ENCODE results near the gene WWOX. TPM values are rescaled to one million over a fixed set of nuclear protein-coding genes. Genes with fewer than 3 reads are reported as not detected.

WWOX gene
- total RNA-seq, 1 donor: 24.2 TPM

DNA sequence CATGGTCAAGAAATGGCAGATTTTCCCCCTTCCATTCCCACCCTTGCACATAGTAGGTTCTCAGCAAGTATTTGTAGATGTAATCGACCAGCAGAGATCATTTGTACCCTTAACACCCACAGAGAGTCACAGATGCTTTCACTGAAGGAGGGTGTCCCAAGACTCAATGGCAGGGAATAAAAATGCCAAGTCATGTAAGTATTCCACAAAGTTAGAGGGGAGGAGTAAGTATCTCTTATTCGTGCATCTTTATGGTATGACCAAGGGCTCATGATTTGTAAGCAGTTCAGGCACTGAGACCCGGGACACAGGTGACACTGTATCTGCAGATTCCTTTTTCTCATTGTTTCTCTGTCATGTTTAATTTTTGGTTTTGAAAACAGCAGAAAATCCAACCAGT lies 1011.5 kb downstream of the WWOX start:
- H3K4me3 ChIP-seq (ENCODE audit: low read depth, low read length): no peak overlapping the region
- TF ChIP-seq, protein P1, sequence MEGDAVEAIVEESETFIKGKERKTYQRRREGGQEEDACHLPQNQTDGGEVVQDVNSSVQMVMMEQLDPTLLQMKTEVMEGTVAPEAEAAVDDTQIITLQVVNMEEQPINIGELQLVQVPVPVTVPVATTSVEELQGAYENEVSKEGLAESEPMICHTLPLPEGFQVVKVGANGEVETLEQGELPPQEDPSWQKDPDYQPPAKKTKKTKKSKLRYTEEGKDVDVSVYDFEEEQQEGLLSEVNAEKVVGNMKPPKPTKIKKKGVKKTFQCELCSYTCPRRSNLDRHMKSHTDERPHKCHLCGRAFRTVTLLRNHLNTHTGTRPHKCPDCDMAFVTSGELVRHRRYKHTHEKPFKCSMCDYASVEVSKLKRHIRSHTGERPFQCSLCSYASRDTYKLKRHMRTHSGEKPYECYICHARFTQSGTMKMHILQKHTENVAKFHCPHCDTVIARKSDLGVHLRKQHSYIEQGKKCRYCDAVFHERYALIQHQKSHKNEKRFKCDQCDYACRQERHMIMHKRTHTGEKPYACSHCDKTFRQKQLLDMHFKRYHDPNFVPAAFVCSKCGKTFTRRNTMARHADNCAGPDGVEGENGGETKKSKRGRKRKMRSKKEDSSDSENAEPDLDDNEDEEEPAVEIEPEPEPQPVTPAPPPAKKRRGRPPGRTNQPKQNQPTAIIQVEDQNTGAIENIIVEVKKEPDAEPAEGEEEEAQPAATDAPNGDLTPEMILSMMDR (IDR thresholded peaks at IDR 0.05; ENCODE audit: insufficient read depth, low read length): no peak

DNA sequence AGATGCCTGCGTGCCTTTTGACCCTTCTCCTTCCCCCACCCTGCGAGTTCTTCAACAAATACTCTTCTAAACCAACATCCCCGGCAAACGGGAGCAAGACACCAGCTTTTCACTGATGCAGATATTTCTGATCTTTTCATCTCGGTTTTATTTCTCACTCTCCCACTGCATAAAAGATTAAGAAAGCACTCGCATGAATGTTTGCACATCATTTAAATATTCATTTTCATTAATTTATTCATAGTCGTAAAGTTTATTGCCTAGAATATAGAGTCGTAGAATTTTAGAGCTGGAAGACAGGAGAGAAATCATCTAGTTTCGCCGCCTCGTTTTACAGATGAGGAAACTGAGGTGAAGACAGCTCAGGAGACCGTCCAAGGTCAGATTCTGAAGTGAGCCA lies 1013.0 kb downstream of the WWOX start:
- TF ChIP-seq, protein P1 (IDR thresholded peaks at IDR 0.05; ENCODE audit: insufficient read depth, low read length): no peak
- DNase-seq (ENCODE audit: low read depth): no peak
- no peak overlapping the region for H3K4me3 ChIP-seq (ENCODE audit: low read depth, low read length)

More for the DNA sequence above, 1011.5 kb downstream of the WWOX start:
- no peak for DNase-seq (ENCODE audit: low read depth)

DNA sequence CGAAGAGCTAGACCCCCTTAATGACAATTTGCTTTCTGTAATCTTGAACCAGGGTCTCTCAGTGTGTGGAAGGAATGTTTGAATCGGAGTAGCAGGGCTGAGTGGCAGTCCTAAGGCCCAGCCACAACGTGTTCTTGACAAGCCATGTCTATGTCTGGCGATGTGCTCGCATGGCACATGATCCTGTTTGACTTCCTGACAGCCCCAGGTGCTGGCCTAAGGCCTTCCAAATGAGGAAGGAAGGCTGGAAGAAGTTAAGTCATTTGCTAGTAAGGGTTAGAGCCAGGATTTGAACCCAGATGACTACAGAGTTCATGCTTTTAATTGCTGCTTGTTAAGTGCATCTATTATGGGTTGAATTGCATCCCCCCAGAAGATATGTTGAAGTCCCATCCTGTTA lies 1014.4 kb downstream of the WWOX start:
- TF ChIP-seq, protein P1 (IDR thresholded peaks at IDR 0.05; ENCODE audit: insufficient read depth, low read length): no peak
- H3K4me3 ChIP-seq (ENCODE audit: low read depth, low read length): no peak overlapping the region
- DNase-seq (ENCODE audit: low read depth): no peak

DNA sequence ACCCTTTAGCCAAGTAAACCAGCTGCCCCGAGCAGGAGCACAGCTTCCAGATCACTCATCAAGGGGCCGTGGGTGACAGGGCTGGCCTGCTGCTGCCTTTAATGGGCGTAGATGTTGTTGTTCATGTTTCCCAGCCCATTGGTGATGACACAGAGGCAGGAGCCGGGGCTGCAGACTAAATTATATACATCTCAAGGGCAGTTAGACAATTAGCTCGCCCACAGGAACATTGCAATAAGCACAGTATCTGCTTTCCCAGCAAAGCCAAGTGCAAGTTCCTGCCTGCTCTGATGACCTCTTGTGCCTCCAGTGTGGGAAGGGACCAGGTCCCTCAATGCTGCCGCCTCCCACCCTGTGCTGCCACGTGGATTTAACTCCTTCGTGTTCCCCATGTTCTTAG lies 1015.3 kb downstream of the WWOX start:
- no peak for DNase-seq (ENCODE audit: low read depth)
- H3K4me3 ChIP-seq (ENCODE audit: low read depth, low read length): no peak overlapping the region
- TF ChIP-seq, protein P1 (IDR thresholded peaks at IDR 0.05; ENCODE audit: insufficient read depth, low read length): no peak

DNA sequence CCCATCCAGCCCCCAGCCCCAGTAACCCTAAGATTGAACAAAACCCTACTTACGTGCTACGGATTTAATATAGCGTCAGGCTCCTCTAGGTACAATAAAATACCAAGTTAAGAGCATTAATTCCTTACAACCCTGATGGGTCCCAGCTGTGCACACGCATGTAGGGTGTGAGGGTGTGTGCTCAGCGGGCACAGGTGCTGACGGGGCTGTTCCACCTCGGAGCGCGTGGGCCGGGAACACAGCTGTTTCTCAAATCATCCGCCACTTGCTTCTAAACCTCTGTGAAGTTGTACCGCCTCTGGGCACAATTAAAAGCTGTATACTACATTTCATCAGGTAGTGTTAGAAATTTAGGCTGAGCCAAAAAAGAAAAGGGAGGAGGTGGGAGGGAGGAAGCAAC lies 1022.5 kb downstream of the WWOX start:
- H3K4me3 ChIP-seq (ENCODE audit: low read depth, low read length): no peak overlapping the region
- no peak for DNase-seq (ENCODE audit: low read depth)
- TF ChIP-seq, protein P1 (IDR thresholded peaks at IDR 0.05; ENCODE audit: insufficient read depth, low read length): no peak

DNA sequence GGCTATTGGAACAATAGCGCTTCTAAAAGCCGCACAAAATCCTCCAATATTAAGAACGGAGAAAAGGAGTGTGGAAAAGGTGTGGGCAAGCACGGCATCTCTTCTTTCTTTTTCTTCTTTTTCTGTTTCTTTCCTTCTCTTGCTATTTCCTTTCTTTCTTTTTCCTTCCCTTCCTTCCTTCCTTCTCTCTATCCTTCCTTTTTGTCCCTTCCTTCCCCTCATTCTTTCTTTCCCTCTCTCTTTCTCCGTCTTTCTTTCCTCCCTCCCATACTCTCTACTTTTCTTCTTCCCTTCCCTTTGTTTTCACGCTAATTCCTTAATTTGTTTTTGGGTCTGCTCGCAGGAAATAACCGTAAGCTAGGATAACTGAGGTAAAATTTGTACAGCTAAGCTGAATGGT lies 1022.9 kb downstream of the WWOX start:
- TF ChIP-seq, protein P1 (IDR thresholded peaks at IDR 0.05; ENCODE audit: insufficient read depth, low read length): no peak

DNA sequence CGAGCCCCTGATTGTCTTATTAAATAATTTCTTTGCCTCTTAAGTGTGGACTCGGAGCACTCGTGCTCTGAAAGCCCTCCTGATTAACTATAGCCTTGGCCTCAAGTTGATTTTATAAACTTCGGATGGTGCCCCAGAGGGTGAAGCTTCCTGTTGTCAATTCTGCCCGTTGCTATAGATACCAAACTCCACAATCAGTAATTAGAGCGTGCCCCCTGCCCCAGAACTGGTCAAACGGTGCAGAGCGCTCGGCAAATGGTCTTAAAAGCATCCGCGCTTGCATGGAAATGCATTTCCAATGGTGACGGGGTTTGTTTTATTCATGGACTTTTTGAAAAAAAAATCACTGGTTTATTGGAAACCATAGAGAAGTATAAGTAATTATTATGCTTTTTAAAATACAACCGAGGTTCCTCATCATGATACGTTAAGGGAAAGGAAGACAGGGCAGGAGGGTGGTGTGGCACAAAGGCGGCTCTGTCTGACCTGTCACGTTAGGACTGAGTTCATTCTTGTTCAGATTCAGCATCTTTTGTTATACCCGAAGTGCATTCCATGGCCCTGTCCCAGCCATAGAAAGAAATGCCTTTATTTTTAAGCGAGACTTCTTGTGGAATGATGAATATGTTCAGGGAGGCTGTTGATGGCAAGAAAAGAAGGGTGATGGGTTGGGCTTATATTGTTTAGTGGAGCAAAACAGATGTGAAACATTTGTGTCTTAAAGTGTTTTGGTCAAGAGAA lies 1024.7 kb downstream of the WWOX start:
- no peak overlapping the region for H3K4me3 ChIP-seq (ENCODE audit: low read depth, low read length)
- TF ChIP-seq, protein P1 (IDR thresholded peaks at IDR 0.05; ENCODE audit: insufficient read depth, low read length): no peak
- DNase-seq (ENCODE audit: low read depth): no peak

More for the DNA sequence above, 1022.9 kb downstream of the WWOX start:
- no peak for DNase-seq (ENCODE audit: low read depth)
- H3K4me3 ChIP-seq (ENCODE audit: low read depth, low read length): no peak overlapping the region
